HepG2 (cell line): Measurements from ENCODE around the gene CAPN7.

Experiments
- ATF3 ChIP-seq: sonication (generic); formaldehyde crosslinking; IDR thresholded peaks from 2 replicates; pipeline ENCODE4 v1.4.0; 2020; ENCODE audit warnings: missing genetic modification reagents
- HNF4A ChIP-seq: sonication (generic); formaldehyde crosslinking; IDR thresholded peaks from 2 replicates; pipeline ENCODE4 v1.4.0; 2020; ENCODE audit warnings: missing genetic modification reagents
- SIN3A ChIP-seq: IDR thresholded peaks from 2 replicates; pipeline ENCODE4 v1.6.1; 2011; ENCODE audit warnings: low read depth, mild to moderate bottlenecking, control low read depth, low read length, borderline replicate concordance
- TBL1XR1 ChIP-seq: fragments of 150-350 bp; IDR thresholded peaks from 2 replicates; pipeline ENCODE4 v1.6.1; 2014; ENCODE audit warnings: borderline replicate concordance, low read length; ENCODE audit not compliant: partially characterized antibody
- ZC3H4 ChIP-seq: sonication (generic); formaldehyde crosslinking; IDR thresholded peaks from 2 replicates; pipeline ENCODE4 v1.4.0; 2020; ENCODE audit warnings: missing genetic modification reagents, borderline replicate concordance
- ZNF12 ChIP-seq: sonication (generic); formaldehyde crosslinking; IDR thresholded peaks from 2 replicates; pipeline ENCODE4 v1.5.0; 2020; ENCODE audit warnings: missing genetic modification reagents

GRCh38 chr3:15221574-15222217 is 15.7 kb downstream of the CAPN7 start:
- TF ChIP-seq ZC3H4 (CRISPR knock-in tag) (no peak), ZNF12 (CRISPR knock-in tag) (no peak), HNF4A (CRISPR knock-in tag) (no peak), TBL1XR1 (no peak), SIN3A (no peak), ATF3 (CRISPR knock-in tag) (no peak)
